Hindlimb muscle (tissue), 1 donor: ENCODE data around the gene IDS. TPM values are rescaled to one million over a fixed set of nuclear protein-coding genes. Genes with fewer than 3 reads are reported as not detected.
"Not testable (repeated sequence)": the region's sequence is repeated elsewhere in the genome, so short reads cannot be mapped to it uniquely, and the experiment has no call there.

Experiments
- DNase-seq: peaks from one replicate; pipeline ENCODE4 v3.0.0-alpha.2; 2013
- polyA plus RNA-seq: library from polyadenylated mRNA; unstranded; fragments of 120-200 nt; gene quantifications from one replicate; pipeline ENCODE4 v1.2.1, GENCODE V29; 2013; ENCODE audit not compliant: insufficient read length

The IDS gene
- polyA plus RNA-seq, 1 donor: 27.5 TPM

- DNase-seq: no peak
These were observed 22.6 kb upstream of the IDS start for GRCh38 chrX:149527705-149528104.

- not testable (repeated sequence) for DNase-seq
These were observed 21.4 kb upstream of the IDS start for GRCh38 chrX:149526318-149527033.

- not testable (repeated sequence) for DNase-seq
These were observed 20.8 kb upstream of the IDS start for GRCh38 chrX:149525903-149526302.

GRCh38 chrX:149525389-149525788 is 20.3 kb upstream of the IDS start:
- not testable (repeated sequence) for DNase-seq

GRCh38 chrX:149522916-149523315 is 17.8 kb upstream of the IDS start:
- no peak for DNase-seq

GRCh38 chrX:149521438-149521837 is 16.3 kb upstream of the IDS start:
- DNase-seq: no peak

GRCh38 chrX:149520636-149521277 is 15.7 kb upstream of the IDS start:
- DNase-seq: not testable (repeated sequence)

- no peak for DNase-seq
These were observed 13.1 kb upstream of the IDS start for GRCh38 chrX:149518236-149518635.

- DNase-seq: no peak
These were observed 12.2 kb upstream of the IDS start for GRCh38 chrX:149517308-149517707.

GRCh38 chrX:149516604-149517003 is 11.5 kb upstream of the IDS start:
- no peak for DNase-seq

GRCh38 chrX:149515954-149516602 is 11.0 kb upstream of the IDS start:
- DNase-seq: no peak

- DNase-seq: no peak
These were observed 8.8 kb upstream of the IDS start for GRCh38 chrX:149513825-149514428.

GRCh38 chrX:149512225-149512885 is 7.2 kb upstream of the IDS start:
- peak; percentile 14 for DNase-seq

- no peak for DNase-seq
These were observed 6.0 kb upstream of the IDS start for GRCh38 chrX:149511081-149511480.

GRCh38 chrX:149510386-149510785 is 5.3 kb upstream of the IDS start:
- DNase-seq: no peak

GRCh38 chrX:149508467-149508866 is 3.4 kb upstream of the IDS start:
- no peak for DNase-seq

GRCh38 chrX:149506349-149506748 is 1.2 kb upstream of the IDS start:
- DNase-seq: no peak

GRCh38 chrX:149505671-149506070 is 565 bp upstream of the IDS start:
- DNase-seq: no peak

- DNase-seq: no peak
These were observed 736 bp downstream of the IDS start for GRCh38 chrX:149504226-149504914.

- not testable (repeated sequence) for DNase-seq
These were observed 1.7 kb downstream of the IDS start for GRCh38 chrX:149503446-149503845.

GRCh38 chrX:149502923-149503322 is 2.2 kb downstream of the IDS start:
- not testable (repeated sequence) for DNase-seq

GRCh38 chrX:149499766-149500165 is 5.3 kb downstream of the IDS start:
- no peak for DNase-seq
